Measurements from ENCODE around the gene PSRC1. TPM values are rescaled to one million over a fixed set of nuclear protein-coding genes. Genes with fewer than 3 reads are reported as not detected.
A peak's percentile ranks its signal among the peaks of the same experiment; 100 is the strongest.

Gene PSRC1
- polyA plus RNA-seq, 1 experiment: 18.5 TPM

- Histone ChIP-seq H3K9me3 (ENCODE audit: control insufficient read depth, insufficient read depth, low read length) (no peaks in the 10 kb centered on the region; the same call in 1 of the 2 replicates), H3K4me3 (ENCODE audit: low read depth, low read length) (no peak overlapping the region), H3K27me3 (ENCODE audit: control insufficient read depth, insufficient read depth, low read length) (no peaks in the 10 kb centered on the region), H3K27ac (ENCODE audit: low read depth, low read length) (no peak overlapping the region)
- DNase-seq (ENCODE audit: low read depth, low spot score): no peak
- TF ChIP-seq, protein P1, sequence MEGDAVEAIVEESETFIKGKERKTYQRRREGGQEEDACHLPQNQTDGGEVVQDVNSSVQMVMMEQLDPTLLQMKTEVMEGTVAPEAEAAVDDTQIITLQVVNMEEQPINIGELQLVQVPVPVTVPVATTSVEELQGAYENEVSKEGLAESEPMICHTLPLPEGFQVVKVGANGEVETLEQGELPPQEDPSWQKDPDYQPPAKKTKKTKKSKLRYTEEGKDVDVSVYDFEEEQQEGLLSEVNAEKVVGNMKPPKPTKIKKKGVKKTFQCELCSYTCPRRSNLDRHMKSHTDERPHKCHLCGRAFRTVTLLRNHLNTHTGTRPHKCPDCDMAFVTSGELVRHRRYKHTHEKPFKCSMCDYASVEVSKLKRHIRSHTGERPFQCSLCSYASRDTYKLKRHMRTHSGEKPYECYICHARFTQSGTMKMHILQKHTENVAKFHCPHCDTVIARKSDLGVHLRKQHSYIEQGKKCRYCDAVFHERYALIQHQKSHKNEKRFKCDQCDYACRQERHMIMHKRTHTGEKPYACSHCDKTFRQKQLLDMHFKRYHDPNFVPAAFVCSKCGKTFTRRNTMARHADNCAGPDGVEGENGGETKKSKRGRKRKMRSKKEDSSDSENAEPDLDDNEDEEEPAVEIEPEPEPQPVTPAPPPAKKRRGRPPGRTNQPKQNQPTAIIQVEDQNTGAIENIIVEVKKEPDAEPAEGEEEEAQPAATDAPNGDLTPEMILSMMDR (IDR thresholded peaks at IDR 0.05; ENCODE audit: low read depth, low read length): no peak
- CTCF ChIA-PET: interaction anchor here (0.8 kb wide), 1 partner anchor 97 kb away, joined by 3 read pairs; no protein-coding TSS in a partner anchor
- POLR2A ChIA-PET: no interaction called here
These were observed 18.9 kb upstream of the PSRC1 start for GRCh38 chr1:109301874-109302273.

DNA sequence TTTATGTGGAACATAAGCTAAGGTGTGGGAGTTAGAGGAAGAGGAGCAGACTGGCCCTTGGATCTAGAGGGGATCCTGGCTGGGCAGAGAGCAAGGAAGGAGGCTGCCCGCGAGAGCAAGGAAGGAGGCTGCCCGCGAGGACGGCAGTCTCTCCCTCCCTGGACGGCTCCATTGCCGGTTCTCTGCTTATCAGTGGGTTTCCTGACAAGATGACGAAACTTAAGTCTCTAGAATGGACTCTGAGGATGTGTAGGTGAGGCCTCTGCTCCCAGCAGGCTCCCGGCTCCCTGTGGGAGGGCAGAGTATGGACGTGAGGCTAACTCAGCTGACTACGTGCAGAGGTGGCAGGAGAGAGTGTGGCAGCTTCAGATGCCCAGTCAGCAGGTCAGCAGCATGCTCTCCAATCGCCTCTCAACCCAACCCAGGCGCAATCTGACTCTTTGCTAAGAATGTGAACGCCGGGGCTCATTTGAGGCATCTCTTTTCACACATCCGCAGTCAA, 17.8 kb upstream of the PSRC1 start:
- Histone ChIP-seq H3K27me3 (ENCODE audit: control insufficient read depth, insufficient read depth, low read length) (no peaks in the 10 kb centered on the region), H3K9me3 (ENCODE audit: control insufficient read depth, insufficient read depth, low read length) (no peaks in the 10 kb centered on the region; the same call in 1 of the 2 replicates), H3K27ac (ENCODE audit: low read depth, low read length) (peak overlapping the region; percentile 93), H3K4me3 (ENCODE audit: low read depth, low read length) (no peak overlapping the region)
- CTCF ChIA-PET: no interaction called here
- DNase-seq (ENCODE audit: low read depth, low spot score): no peak
- POLR2A ChIA-PET: no interaction called here
- TF ChIP-seq, protein P1 (IDR thresholded peaks at IDR 0.05; ENCODE audit: low read depth, low read length): no peak

DNA sequence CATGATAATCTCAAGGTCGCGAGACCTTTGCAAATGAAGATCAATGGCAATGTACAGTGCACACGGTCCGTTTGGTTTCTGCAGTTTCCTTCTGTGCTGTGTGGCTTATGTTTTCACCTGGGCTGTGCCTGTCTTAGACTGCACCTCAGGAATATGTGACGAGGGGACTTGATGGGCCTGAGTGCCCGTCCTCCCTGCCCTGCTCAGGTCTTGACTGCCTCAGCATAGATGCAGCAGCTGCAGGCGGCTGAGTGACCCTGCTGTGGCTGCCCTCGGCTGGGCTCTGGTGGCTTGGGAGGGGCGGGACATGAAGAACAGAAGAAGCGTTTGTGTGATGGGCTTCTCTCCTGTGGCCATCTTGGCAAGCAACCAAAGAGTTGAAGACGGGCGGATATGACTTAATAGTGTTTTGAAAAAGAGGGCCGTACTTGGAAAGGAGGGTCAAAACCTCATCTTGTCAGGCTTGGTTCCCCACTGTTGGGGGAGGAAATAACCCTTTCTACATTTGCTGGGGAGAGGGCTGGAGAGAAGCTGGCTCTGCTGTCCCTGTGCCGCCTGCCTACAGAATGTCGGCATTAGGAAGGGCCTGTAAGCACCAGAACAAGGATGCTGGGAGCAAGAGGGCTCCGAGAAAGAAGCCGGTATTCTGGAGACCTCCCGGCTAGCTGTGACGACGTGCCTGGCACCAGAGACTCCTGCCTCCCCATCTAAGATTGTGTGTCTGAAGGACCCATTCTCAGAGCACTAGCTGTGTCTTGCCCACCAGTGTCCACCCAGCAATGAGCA, 16.8 kb upstream of the PSRC1 start:
- peak overlapping the region; percentile 93 for H3K27ac ChIP-seq (ENCODE audit: low read depth, low read length)
- CTCF ChIA-PET: no interaction called here
- H3K9me3 ChIP-seq (ENCODE audit: control insufficient read depth, insufficient read depth, low read length): no peaks in the 10 kb centered on the region; the same call in 1 of the 2 replicates
- no peaks in the 10 kb centered on the region for H3K27me3 ChIP-seq (ENCODE audit: control insufficient read depth, insufficient read depth, low read length)
- TF ChIP-seq, protein P1 (IDR thresholded peaks at IDR 0.05; ENCODE audit: low read depth, low read length): no peak
- POLR2A ChIA-PET: interaction anchor here (1.3 to 1.4 kb wide), 2 partner anchors 17 to 99 kb away, joined by 6 to 7 read pairs; partner anchors contain the start of genes PSRC1 and SORT1
- DNase-seq (ENCODE audit: low read depth, low spot score): peak; percentile 39
- H3K4me3 ChIP-seq (ENCODE audit: low read depth, low read length): no peak overlapping the region

DNA sequence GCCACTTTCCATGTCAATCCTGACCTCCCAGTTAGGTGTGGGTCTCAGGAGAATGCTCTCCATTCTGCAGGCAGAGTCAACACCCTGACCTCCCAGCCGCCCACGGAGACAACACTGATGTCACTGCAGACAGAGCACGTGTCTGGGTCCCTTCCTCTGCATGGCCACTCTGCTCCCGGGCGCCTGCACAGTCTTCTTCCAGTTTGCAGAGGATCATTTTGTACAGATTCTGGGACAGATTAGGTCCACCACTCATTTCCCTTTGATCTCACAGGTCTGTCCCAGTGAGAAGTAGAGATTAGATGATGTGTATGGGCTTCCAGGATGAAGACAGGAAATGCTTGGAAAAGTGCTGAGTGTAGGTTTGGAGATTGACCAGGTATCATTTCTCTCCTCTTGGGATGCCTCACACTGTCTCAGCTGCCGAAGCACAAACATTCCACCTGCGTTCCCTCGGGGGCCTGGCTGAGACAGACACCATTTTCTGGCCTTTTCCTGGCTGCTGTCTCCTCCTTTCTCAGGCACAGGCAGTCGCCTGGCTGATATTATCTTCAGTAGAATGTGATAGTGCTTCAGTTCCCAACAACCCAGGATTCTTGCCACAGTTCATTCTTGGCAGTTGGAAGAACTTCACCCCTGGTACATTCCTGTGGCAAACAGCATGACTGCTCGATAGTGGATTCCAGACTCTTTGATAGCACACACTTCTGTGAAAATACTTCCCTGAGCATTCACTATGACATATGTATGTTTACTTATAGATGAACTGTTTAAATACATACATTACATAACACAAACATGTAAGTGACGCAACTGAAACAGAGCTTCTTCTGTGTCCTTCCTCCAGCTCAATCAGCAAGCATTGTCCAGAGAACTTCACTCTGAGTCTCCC, 16.0 kb upstream of the PSRC1 start:
- Histone ChIP-seq H3K27me3 (ENCODE audit: control insufficient read depth, insufficient read depth, low read length) (no peaks in the 10 kb centered on the region), H3K4me3 (ENCODE audit: low read depth, low read length) (no peak overlapping the region), H3K27ac (ENCODE audit: low read depth, low read length) (peak overlapping the region; percentile 93), H3K9me3 (ENCODE audit: control insufficient read depth, insufficient read depth, low read length) (no peaks in the 10 kb centered on the region; the same call in 1 of the 2 replicates)
- peak; percentile 90 for DNase-seq (ENCODE audit: low read depth, low spot score)
- TF ChIP-seq, protein P1 (IDR thresholded peaks at IDR 0.05; ENCODE audit: low read depth, low read length): no peak
- CTCF ChIA-PET: no interaction called here
- POLR2A ChIA-PET: interaction anchor here (0.5 to 1.4 kb wide), 3 partner anchors 16 to 312 kb away, joined by 4 to 7 read pairs (median 6); partner anchors contain the start of genes PSRC1 and SORT1

All from AG04450 (cell line).